IMR-90 (cell line): ENCODE measurements around the gene KCNIP3. TPM values are rescaled to one million over a fixed set of nuclear protein-coding genes. Genes with fewer than 3 reads are reported as not detected.

ENCODE experiments used
- ATAC-seq: fragments of 200-7000 bp; cut with Tn5 transposase; 2 replicates; pipeline ENCODE4 v1.9.1; 2020; ENCODE audit warnings: low read depth, mild to moderate bottlenecking, moderate library complexity
- BruUV-seq: library from RNA; stranded (reverse); fragments of 400-500 nt; replicated peaks from 2 replicates; lab custom pipeline; 2021; lab: Mats Ljungman, UMichigan
- CTCF ChIA-PET: fragments of 300-600 bp; formaldehyde crosslinking; extraction: SDS; loops from one replicate; lab custom pipeline; 2021; ENCODE audit warnings: antibody characterized with exemption; lab: Yijun Ruan, JAX
- POLR2A ChIA-PET: fragments of 300-600 bp; sonication (Branson Sonifier 250); formaldehyde crosslinking; loops from one replicate; lab custom pipeline; 2022; ENCODE audit warnings: antibody characterized with exemption; ENCODE audit not compliant: unreplicated experiment; lab: Charles Lee
- DNase-seq: peaks from one replicate; pipeline ENCODE4 v3.0.0; 2013
- H2AFZ ChIP-seq: replicated peaks from 2 replicates; pipeline ENCODE3; 2013; ENCODE audit warnings: low read length, mild to moderate bottlenecking; ENCODE audit not compliant: poor library complexity
- H2AK5ac ChIP-seq: 2 replicates; pipeline ENCODE4 v1.6.1; 2013; ENCODE audit warnings: low read depth, low read length, inconsistent platforms
- H2AK9ac ChIP-seq: replicated peaks from 2 replicates; pipeline ENCODE3; 2013; ENCODE audit warnings: mild to moderate bottlenecking, low read depth, low read length, moderate library complexity; ENCODE audit not compliant: poor library complexity
- H2BK120ac ChIP-seq: 2 replicates; pipeline ENCODE4 v1.6.1; 2013; ENCODE audit warnings: low read depth, low read length, inconsistent platforms
- H2BK15ac ChIP-seq: 3 replicates; pipeline ENCODE4 v1.6.1; 2013; ENCODE audit warnings: low read depth, low read length, inconsistent platforms
- H2BK20ac ChIP-seq: 2 replicates; pipeline ENCODE4 v1.6.1; 2013; ENCODE audit warnings: low read depth, mild to moderate bottlenecking, inconsistent platforms, low read length, moderate library complexity
- H2BK5ac ChIP-seq: 2 replicates; pipeline ENCODE4 v1.6.1; 2013; ENCODE audit warnings: mild to moderate bottlenecking, low read depth, low read length, inconsistent platforms; ENCODE audit not compliant: poor library complexity, severe bottlenecking
- H3K14ac ChIP-seq: replicated peaks from 2 replicates; pipeline ENCODE4 v1.6.1; 2013; ENCODE audit warnings: low read depth, low read length, inconsistent platforms
- H3K18ac ChIP-seq: 2 replicates; pipeline ENCODE4 v1.6.1; 2013; ENCODE audit warnings: low read depth, low read length, control low read depth
- H3K23ac ChIP-seq: 2 replicates; pipeline ENCODE4 v1.6.1; 2013; ENCODE audit warnings: low read depth, low read length, inconsistent platforms
- H3K27ac ChIP-seq: 2 replicates; pipeline ENCODE4 v1.5.1; 2013; ENCODE audit warnings: mild to moderate bottlenecking, control low read depth, low read length; ENCODE audit not compliant: insufficient read depth
- H3K27me3 ChIP-seq: 2 replicates; pipeline ENCODE4 v1.6.1; 2013; ENCODE audit warnings: low read length; ENCODE audit not compliant: control insufficient read depth, insufficient read depth
- H3K36me3 ChIP-seq: 2 replicates; pipeline ENCODE4 v1.6.1; 2013; ENCODE audit warnings: low read length, mixed read lengths; ENCODE audit not compliant: control insufficient read depth, insufficient read depth
- H3K4ac ChIP-seq: 2 replicates; pipeline ENCODE4 v1.6.1; 2013; ENCODE audit warnings: low read depth, low read length, inconsistent platforms
- H3K4me1 ChIP-seq: 2 replicates; pipeline ENCODE4 v1.6.1; 2013; ENCODE audit warnings: low read length, mixed read lengths; ENCODE audit not compliant: control insufficient read depth, insufficient read depth
- H3K4me2 ChIP-seq: 2 replicates; pipeline ENCODE4 v1.6.1; 2013; ENCODE audit warnings: low read depth, mild to moderate bottlenecking, control low read depth, low read length, moderate library complexity
- H3K4me3 ChIP-seq: 2 replicates; pipeline ENCODE4 v1.5.1; 2013; ENCODE audit warnings: low read depth, mild to moderate bottlenecking, control low read depth, low read length, moderate library complexity; ENCODE audit not compliant: insufficient read depth
- H3K56ac ChIP-seq: 2 replicates; pipeline ENCODE4 v1.6.1; 2013; ENCODE audit warnings: low read length, inconsistent platforms; ENCODE audit not compliant: insufficient read depth; ENCODE audit errors: extremely low read depth
- H3K79me1 ChIP-seq, 2 experiments: 2 replicates each; pipeline ENCODE4 v1.6.1; 2013; ENCODE audit warnings: low read length in 2 of 2, inconsistent platforms in 1 of 2, low read depth in 1 of 2
- H3K9ac ChIP-seq: 2 replicates; pipeline ENCODE4 v1.6.1; 2013; ENCODE audit warnings: low read depth, low read length, control low read depth
- H3K9me1 ChIP-seq: 2 replicates; pipeline ENCODE4 v1.6.1; 2013; ENCODE audit warnings: low read length, inconsistent platforms; ENCODE audit not compliant: insufficient read depth
- H3K9me3 ChIP-seq: 2 replicates; pipeline ENCODE4 v1.6.1; 2013; ENCODE audit warnings: low read length; ENCODE audit not compliant: control insufficient read depth, insufficient read depth
- H4K20me1 ChIP-seq: 2 replicates; pipeline ENCODE4 v1.6.1; 2013; ENCODE audit warnings: low read length, inconsistent platforms; ENCODE audit not compliant: insufficient read depth
- H4K5ac ChIP-seq: 2 replicates; pipeline ENCODE4 v1.6.1; 2013; ENCODE audit warnings: mild to moderate bottlenecking, low read depth, low read length, control low read depth
- H4K8ac ChIP-seq, 2 experiments: 2 replicates each; pipeline ENCODE4 v1.6.1; 2013; ENCODE audit warnings: low read depth in 2 of 2, low read length in 2 of 2, control low read depth in 1 of 2, inconsistent platforms in 1 of 2
- H4K91ac ChIP-seq: 2 replicates; pipeline ENCODE4 v1.6.1; 2013; ENCODE audit warnings: low read depth, low read length, inconsistent platforms; ENCODE audit not compliant: insufficient read depth
- BHLHE40 ChIP-seq: fragments of 150-350 bp; IDR thresholded peaks from 2 replicates; pipeline ENCODE4 v1.6.1; 2016; ENCODE audit warnings: mild to moderate bottlenecking, low read depth, low read length
- CHD1 ChIP-seq: IDR thresholded peaks from 2 replicates; pipeline ENCODE4 v1.6.1; 2012; ENCODE audit warnings: low read depth, low read length, improper control_type of control experiment
- CTCF ChIP-seq: conservative IDR thresholded peaks from 2 replicates; pipeline ENCODE4 v1.5.1; 2012; ENCODE audit warnings: mild to moderate bottlenecking, low read depth, low read length, improper control_type of control experiment
- FOS ChIP-seq: fragments of 150-350 bp; IDR thresholded peaks from 2 replicates; pipeline ENCODE4 v1.6.1; 2016; ENCODE audit warnings: low read depth, low read length
- MAFK ChIP-seq: IDR thresholded peaks from 2 replicates; pipeline ENCODE4 v1.6.1; 2012; ENCODE audit warnings: low read depth, low read length, improper control_type of control experiment
- MAZ ChIP-seq: IDR thresholded peaks from 2 replicates; pipeline ENCODE4 v1.6.1; 2012; ENCODE audit warnings: low read depth, mild to moderate bottlenecking, low read length, improper control_type of control experiment, moderate library complexity, borderline replicate concordance
- MXI1 ChIP-seq: IDR thresholded peaks from 2 replicates; pipeline ENCODE4 v1.6.1; 2012; ENCODE audit warnings: low read depth, mild to moderate bottlenecking, low read length, moderate library complexity, borderline replicate concordance
- NFE2L2 ChIP-seq: fragments of 150-350 bp; IDR thresholded peaks from 2 replicates; pipeline ENCODE4 v1.6.1; 2016; ENCODE audit warnings: low read depth, mild to moderate bottlenecking, low read length
- POLR2A ChIP-seq: IDR thresholded peaks from 2 replicates; pipeline ENCODE4 v1.6.1; 2012; ENCODE audit warnings: mild to moderate bottlenecking, low read depth, low read length
- RAD21 ChIP-seq: IDR thresholded peaks from 2 replicates; pipeline ENCODE4 v1.6.1; 2012; ENCODE audit warnings: low read length, improper control_type of control experiment
- RCOR1 ChIP-seq: IDR thresholded peaks from 2 replicates; pipeline ENCODE4 v1.6.1; 2012; ENCODE audit warnings: mild to moderate bottlenecking, low read length, improper control_type of control experiment; ENCODE audit not compliant: insufficient replicate concordance
- RFX5 ChIP-seq: IDR thresholded peaks from 2 replicates; pipeline ENCODE4 v1.8.0; 2012; ENCODE audit warnings: low read depth, mild to moderate bottlenecking, low read length, moderate library complexity
- WGBS, 2 experiments: methylation state at CpG; one replicate each; pipeline versions ENCODE4 v1.1.5 to v1.1.7; 2013; ENCODE audit warnings: missing lambda C conversion rate in 2 of 2; ENCODE audit not compliant: insufficient read length in 1 of 2; ENCODE audit errors: extremely low coverage in 2 of 2; 5-methylcytosine and 5-hydroxymethylcytosine counted together
- dilution Hi-C: fragments of 300-500 bp; cut with HindIII; formaldehyde crosslinking; loops from one replicate; pipeline ENCODE4 v1.14.3; 2018; ENCODE audit warnings: low sequenced_read_pairs; ENCODE audit not compliant: unreplicated experiment
- in situ Hi-C: fragments of 300-500 bp; cut with MboI; formaldehyde crosslinking; loops from 3 replicates; pipeline ENCODE4 v1.14.3; 2019; ENCODE audit warnings: low sequenced_read_pairs, inconsistent platforms, mixed read lengths
- intact Hi-C: fragments of 100-400 bp; cut with micrococcal nuclease; formaldehyde crosslinking; loops from 2 replicates; pipeline ENCODE4 v1.10.0; 2022
- polyA plus RNA-seq, 3 experiments: library from polyadenylated mRNA; depleted of rRNA; stranded (reverse); fragments of >200 nt; gene quantifications; 2 replicates each; pipeline ENCODE4 v1.2.3, GENCODE V29; 2012; ENCODE audit warnings: low replicate concordance in 1 of 3
- total RNA-seq: library from RNA; depleted of rRNA; stranded (reverse); fragments of >200 nt; gene quantifications from 2 replicates; pipeline ENCODE4 v1.2.3, GENCODE V29; 2012
- TF ChIP-seq, protein P1 (sequence below): fragments of 150-350 bp; IDR thresholded peaks from 2 replicates; pipeline ENCODE4 v1.6.1; 2016; ENCODE audit warnings: low read depth, mild to moderate bottlenecking, low read length, moderate library complexity, borderline replicate concordance
- TF ChIP-seq, protein P2 (sequence below): fragments of 150-350 bp; IDR thresholded peaks from 2 replicates; pipeline ENCODE4 v1.6.1; 2017; ENCODE audit warnings: mild to moderate bottlenecking, antibody characterized with exemption, low read length, low read depth

The KCNIP3 gene
- total and polyA plus RNA-seq, 2 of the 4 experiments (the other 2 are of a cell fraction), result 0.72 to 1.4 TPM

GRCh38 chr2:95376311-95377215, 79.4 kb downstream of the KCNIP3 start:
- no peak overlapping the region for H4K5ac ChIP-seq
- H3K9ac ChIP-seq, result no peak overlapping the region
- in situ Hi-C loops (no loop called here), intact Hi-C loops (no loop called here), dilution Hi-C loops (no loop called here)
- H4K91ac ChIP-seq, result no peak overlapping the region
- H3K23ac ChIP-seq, result no peak overlapping the region
- no peak overlapping the region for H2AK9ac ChIP-seq
- H3K4me2 ChIP-seq, result no peak overlapping the region
- no peak overlapping the region for H2BK15ac ChIP-seq
- H3K27ac ChIP-seq, result no peak overlapping the region
- H2BK5ac ChIP-seq, result no peak overlapping the region
- H3K27me3 ChIP-seq, result peaks cover 2% of the 10 kb centered on the region; the same call in 1 of the 2 replicates
- no peaks in the 10 kb centered on the region for H3K9me3 ChIP-seq
- no peak overlapping the region for H4K8ac ChIP-seq
- no peaks in the 10 kb centered on the region for H3K4me1 ChIP-seq
- 86% methylated on average over 9 of the region's 22 CpGs; no CpG with 5 or more reads in 1 of the 2 experiments for WGBS, 2 experiments
- no peak overlapping the region for H3K18ac ChIP-seq
- no peaks in the 10 kb centered on the region; the same call in 1 of the 2 replicates for H3K36me3 ChIP-seq
- H2AK5ac ChIP-seq, result no peak overlapping the region
- H2BK20ac ChIP-seq, result no peak overlapping the region
- H3K9me1 ChIP-seq, result no peaks in the 10 kb centered on the region; the same call in 1 of the 2 replicates
- CTCF ChIA-PET, result no interaction called here
- H4K20me1 ChIP-seq, result no peaks in the 10 kb centered on the region
- POLR2A ChIA-PET, result interaction anchor here (0.6 kb wide), 1 partner anchor 350 kb away, joined by 5 read pairs; no protein-coding TSS in a partner anchor
- no TSS peak for BruUV-seq
- H3K79me1 ChIP-seq, result no peaks in the 10 kb centered on the region
- H2AFZ ChIP-seq, result no peak overlapping the region
- no peak overlapping the region for H3K4me3 ChIP-seq
- H3K56ac ChIP-seq, result no peak overlapping the region
- H3K4ac ChIP-seq, result no peak overlapping the region
- no peak for ATAC-seq
- H2BK120ac ChIP-seq, result no peak overlapping the region
- H3K14ac ChIP-seq, result no peak overlapping the region
- no peak for DNase-seq
- TF ChIP-seq FOS, result no peak
- TF ChIP-seq, protein P1, sequence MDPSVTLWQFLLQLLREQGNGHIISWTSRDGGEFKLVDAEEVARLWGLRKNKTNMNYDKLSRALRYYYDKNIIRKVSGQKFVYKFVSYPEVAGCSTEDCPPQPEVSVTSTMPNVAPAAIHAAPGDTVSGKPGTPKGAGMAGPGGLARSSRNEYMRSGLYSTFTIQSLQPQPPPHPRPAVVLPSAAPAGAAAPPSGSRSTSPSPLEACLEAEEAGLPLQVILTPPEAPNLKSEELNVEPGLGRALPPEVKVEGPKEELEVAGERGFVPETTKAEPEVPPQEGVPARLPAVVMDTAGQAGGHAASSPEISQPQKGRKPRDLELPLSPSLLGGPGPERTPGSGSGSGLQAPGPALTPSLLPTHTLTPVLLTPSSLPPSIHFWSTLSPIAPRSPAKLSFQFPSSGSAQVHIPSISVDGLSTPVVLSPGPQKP, result no peak
- TF ChIP-seq RAD21, result no peak
- no peak for TF ChIP-seq NFE2L2
- TF ChIP-seq RFX5, result no peak
- no peak for TF ChIP-seq CHD1
- TF ChIP-seq, protein P2, sequence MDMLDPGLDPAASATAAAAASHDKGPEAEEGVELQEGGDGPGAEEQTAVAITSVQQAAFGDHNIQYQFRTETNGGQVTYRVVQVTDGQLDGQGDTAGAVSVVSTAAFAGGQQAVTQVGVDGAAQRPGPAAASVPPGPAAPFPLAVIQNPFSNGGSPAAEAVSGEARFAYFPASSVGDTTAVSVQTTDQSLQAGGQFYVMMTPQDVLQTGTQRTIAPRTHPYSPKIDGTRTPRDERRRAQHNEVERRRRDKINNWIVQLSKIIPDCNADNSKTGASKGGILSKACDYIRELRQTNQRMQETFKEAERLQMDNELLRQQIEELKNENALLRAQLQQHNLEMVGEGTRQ, result no peak
- no peak for TF ChIP-seq MXI1
- no peak for TF ChIP-seq MAZ
- no peak for TF ChIP-seq POLR2A
- no peak for TF ChIP-seq CTCF
- no peak for TF ChIP-seq MAFK
- no peak for TF ChIP-seq BHLHE40
- no peak for TF ChIP-seq RCOR1
